Measurements from ENCODE around the gene NUAK1.

GRCh38 chr12:106108185-106108835 lies 30.4 kb downstream of the NUAK1 start:
- TF ChIP-seq POLR2AphosphoS5 (IDR thresholded peaks at IDR 0.05; ENCODE audit: low read depth, low read length) (no peak), SIN3A (IDR thresholded peaks at IDR 0.05; ENCODE audit: borderline replicate concordance, insufficient read depth, low read depth, low read length) (no peak)
- TF ChIP-seq, protein P1, sequence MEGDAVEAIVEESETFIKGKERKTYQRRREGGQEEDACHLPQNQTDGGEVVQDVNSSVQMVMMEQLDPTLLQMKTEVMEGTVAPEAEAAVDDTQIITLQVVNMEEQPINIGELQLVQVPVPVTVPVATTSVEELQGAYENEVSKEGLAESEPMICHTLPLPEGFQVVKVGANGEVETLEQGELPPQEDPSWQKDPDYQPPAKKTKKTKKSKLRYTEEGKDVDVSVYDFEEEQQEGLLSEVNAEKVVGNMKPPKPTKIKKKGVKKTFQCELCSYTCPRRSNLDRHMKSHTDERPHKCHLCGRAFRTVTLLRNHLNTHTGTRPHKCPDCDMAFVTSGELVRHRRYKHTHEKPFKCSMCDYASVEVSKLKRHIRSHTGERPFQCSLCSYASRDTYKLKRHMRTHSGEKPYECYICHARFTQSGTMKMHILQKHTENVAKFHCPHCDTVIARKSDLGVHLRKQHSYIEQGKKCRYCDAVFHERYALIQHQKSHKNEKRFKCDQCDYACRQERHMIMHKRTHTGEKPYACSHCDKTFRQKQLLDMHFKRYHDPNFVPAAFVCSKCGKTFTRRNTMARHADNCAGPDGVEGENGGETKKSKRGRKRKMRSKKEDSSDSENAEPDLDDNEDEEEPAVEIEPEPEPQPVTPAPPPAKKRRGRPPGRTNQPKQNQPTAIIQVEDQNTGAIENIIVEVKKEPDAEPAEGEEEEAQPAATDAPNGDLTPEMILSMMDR (IDR thresholded peaks at IDR 0.05), result peak; percentile 43
